ENCODE results near the gene LYZL6. TPM values are rescaled to one million over a fixed set of nuclear protein-coding genes. Genes with fewer than 3 reads are reported as not detected.

LYZL6 gene
- total RNA-seq, 1 experiment from 2014 or later = not detected

GRCh38 chr17:35988164-35988563 lies 44.7 kb upstream of the LYZL6 start (continued):
- TF ChIP-seq ARID4B (CRISPR knock-in tag; IDR thresholded peaks at IDR 0.05; ENCODE audit: borderline replicate concordance) (no peak), JAZF1 (CRISPR knock-in tag; IDR thresholded peaks at IDR 0.05) (no peak), ZNF532 (CRISPR knock-in tag; IDR thresholded peaks at IDR 0.05; ENCODE audit: borderline replicate concordance) (no peak), NR2C2 (CRISPR knock-in tag; IDR thresholded peaks at IDR 0.05) (no peak), ESRRA (CRISPR knock-in tag; IDR thresholded peaks at IDR 0.05; ENCODE audit: borderline replicate concordance) (no peak), MXD4 (CRISPR knock-in tag; IDR thresholded peaks at IDR 0.05; ENCODE audit: borderline replicate concordance) (no peak), RELA (CRISPR knock-in tag; IDR thresholded peaks at IDR 0.05; ENCODE audit: borderline replicate concordance) (no peak), CDX4 (CRISPR knock-in tag; IDR thresholded peaks at IDR 0.05; ENCODE audit: borderline replicate concordance) (no peak), MAX (CRISPR knock-in tag; IDR thresholded peaks at IDR 0.05) (no peak)

GRCh38 chr17:35986643-35987042 lies 43.1 kb upstream of the LYZL6 start, which contains the start of gene CCL14:
CCL14 (minus strand) TSS chr17:35986729; CDS start chr17:35986649, 80 bp downstream.
- no peaks in the 10 kb centered on the region for H3K9me3 Mint-ChIP-seq
- CTCF ChIA-PET = interaction anchor here (1.3 to 1.8 kb wide), 2 partner anchors 86 to 162 kb away, joined by 4 to 7 read pairs; no protein-coding TSS in a partner anchor
- no peaks in the 10 kb centered on the region for H3K4me1 Mint-ChIP-seq
- DNase-seq (ENCODE audit: low spot score) (no peak), ATAC-seq (no peak)
- no peaks in the 10 kb centered on the region for H3K27me3 Mint-ChIP-seq (ENCODE audit: low read depth)
- POLR2A ChIA-PET = no interaction called here
- H3K36me3 Mint-ChIP-seq = no peaks in the 10 kb centered on the region
- H3K27ac Mint-ChIP-seq = no peak within 1 kb of the TSS
- no peak within 1 kb of the TSS for H3K4me3 Mint-ChIP-seq
- TF ChIP-seq ZNF512 (CRISPR knock-in tag; IDR thresholded peaks at IDR 0.05; ENCODE audit: borderline replicate concordance) (no peak), NR3C1 (CRISPR knock-in tag; conservative IDR thresholded peaks at IDR 0.05; ENCODE audit: low read depth) (no peak), ZNF532 (CRISPR knock-in tag; IDR thresholded peaks at IDR 0.05; ENCODE audit: borderline replicate concordance) (no peak), CBFB (CRISPR knock-in tag; IDR thresholded peaks at IDR 0.05; ENCODE audit: low read depth) (no peak), RELA (CRISPR knock-in tag; IDR thresholded peaks at IDR 0.05; ENCODE audit: borderline replicate concordance) (no peak), TEAD4 (CRISPR knock-in tag; IDR thresholded peaks at IDR 0.05) (no peak), FOXJ3 (CRISPR knock-in tag; IDR thresholded peaks at IDR 0.05; ENCODE audit: borderline replicate concordance) (no peak), NFATC4 (CRISPR knock-in tag; IDR thresholded peaks at IDR 0.05) (no peak), NFYB (CRISPR knock-in tag; conservative IDR thresholded peaks at IDR 0.05; ENCODE audit: low read depth) (no peak), ZNF138 (CRISPR knock-in tag; conservative IDR thresholded peaks at IDR 0.05) (no peak), TEAD1 (CRISPR knock-in tag; IDR thresholded peaks at IDR 0.05) (no peak), CREM (CRISPR knock-in tag; IDR thresholded peaks at IDR 0.05) (no peak), RORB (CRISPR knock-in tag; IDR thresholded peaks at IDR 0.05) (no peak)
